Breast epithelium (tissue), 4 donors: ENCODE results near the gene MEIS2. TPM values are rescaled to one million over a fixed set of nuclear protein-coding genes. Genes with fewer than 3 reads are reported as not detected.

Experiments used
- DNase-seq, 2 donors: peaks; one replicate each; pipeline ENCODE4 v3.0.0-alpha.2; 2019; ENCODE audit warnings: low spot score in 2 of 2
- H3K27ac ChIP-seq, 2 donors: fragments of 200-600 bp; sonication (generic) in 1 of 2; one replicate each; pipeline ENCODE4 v1.5.1; 2016 to 2019; ENCODE audit warnings: mild to moderate bottlenecking in 1 of 2
- H3K27me3 ChIP-seq, 2 donors: fragments of 200-600 bp; sonication (generic) in 1 of 2; one replicate each; pipeline versions ENCODE4 v1.5.1 to v1.6.0; 2017 to 2019; ENCODE audit warnings: control low read depth in 1 of 2, mild to moderate bottlenecking in 1 of 2
- H3K36me3 ChIP-seq: fragments of 200-600 bp; one replicate; pipeline ENCODE4 v1.5.1; 2019
- H3K4me1 ChIP-seq, 2 donors: fragments of 200-600 bp; sonication (generic); one replicate each; pipeline ENCODE4 v1.5.1; 2016 to 2019; ENCODE audit warnings: control low read depth in 1 of 2
- H3K4me3 ChIP-seq, 3 donors: fragments of 200-600 bp; sonication (generic); 1 replicate in 2 of 3; 2 replicates in 1 of 3; pipeline ENCODE4 v1.5.1; 2016 to 2019; ENCODE audit warnings: mild to moderate bottlenecking in 3 of 3, moderate library complexity in 2 of 3
- H3K9me3 ChIP-seq, 2 donors: fragments of 200-600 bp; sonication (generic) in 1 of 2; one replicate each; pipeline ENCODE4 v1.5.1; 2016 to 2019; ENCODE audit warnings: control low read depth in 1 of 2
- POLR2A ChIP-seq: fragments of 450-650 bp; IDR thresholded peaks from one replicate; pipeline ENCODE4 v1.6.1; 2016; ENCODE audit warnings: antibody characterized with exemption, mild to moderate bottlenecking, moderate library complexity
- POLR2AphosphoS5 ChIP-seq, 3 donors: sonication (generic); formaldehyde crosslinking; IDR thresholded peaks; one replicate each; pipeline ENCODE4 v1.6.1; 2017; ENCODE audit warnings: antibody characterized with exemption in 3 of 3
- intact Hi-C: fragments of 100-400 bp; cut with DNase I; formaldehyde crosslinking; loops from one replicate; pipeline ENCODE4 v1.15.1; 2023; ENCODE audit warnings: low total_unique reads
- total RNA-seq, 3 donors: library from RNA; depleted of rRNA; stranded (reverse); fragments of >200 nt; gene quantifications; one replicate each; pipeline ENCODE4 v1.1.0, GENCODE V29; 2016
- TF ChIP-seq, protein P1 (sequence below), 3 donors: fragments of 450-650 bp; IDR thresholded peaks; one replicate each; pipeline ENCODE4 v1.5.1; 2016 to 2017; ENCODE audit warnings: antibody characterized with exemption in 3 of 3, mild to moderate bottlenecking in 3 of 3, moderate library complexity in 3 of 3

Gene MEIS2
- total RNA-seq, 3 donors from 2014 or later, result 18.2 to 55.8 (median 28.5) TPM

DNA sequence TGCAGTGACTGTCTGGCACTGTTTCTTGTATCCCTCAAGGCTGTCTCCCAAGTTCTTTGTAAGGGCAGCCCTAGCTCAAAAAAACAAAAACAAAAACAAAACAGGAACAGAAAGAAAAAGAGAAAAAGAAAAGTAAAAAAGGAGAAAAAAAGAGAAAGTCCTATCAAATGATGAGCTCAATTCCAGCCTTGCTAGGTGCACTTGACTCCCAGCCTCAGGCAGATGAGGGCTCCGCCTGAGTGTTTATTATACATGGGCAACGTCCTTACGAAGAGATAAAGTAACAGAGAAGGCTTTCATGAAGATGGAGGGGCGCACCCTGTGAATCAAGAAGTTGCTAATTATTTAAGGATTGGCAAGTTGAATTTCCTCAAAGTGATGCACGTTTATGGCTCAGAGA is 175.3 kb downstream of the MEIS2 start:
- DNase-seq, result no peak
- no peaks in the 10 kb centered on the region for H3K9me3 ChIP-seq
- no peak overlapping the region for H3K27ac ChIP-seq
- intact Hi-C loops, result no loop called here
- H3K36me3 ChIP-seq, result no peaks in the 10 kb centered on the region
- H3K4me1 ChIP-seq, result no peaks in the 10 kb centered on the region
- H3K27me3 ChIP-seq, result no peaks in the 10 kb centered on the region
- H3K4me3 ChIP-seq, result no peak overlapping the region
- TF ChIP-seq, protein P1, sequence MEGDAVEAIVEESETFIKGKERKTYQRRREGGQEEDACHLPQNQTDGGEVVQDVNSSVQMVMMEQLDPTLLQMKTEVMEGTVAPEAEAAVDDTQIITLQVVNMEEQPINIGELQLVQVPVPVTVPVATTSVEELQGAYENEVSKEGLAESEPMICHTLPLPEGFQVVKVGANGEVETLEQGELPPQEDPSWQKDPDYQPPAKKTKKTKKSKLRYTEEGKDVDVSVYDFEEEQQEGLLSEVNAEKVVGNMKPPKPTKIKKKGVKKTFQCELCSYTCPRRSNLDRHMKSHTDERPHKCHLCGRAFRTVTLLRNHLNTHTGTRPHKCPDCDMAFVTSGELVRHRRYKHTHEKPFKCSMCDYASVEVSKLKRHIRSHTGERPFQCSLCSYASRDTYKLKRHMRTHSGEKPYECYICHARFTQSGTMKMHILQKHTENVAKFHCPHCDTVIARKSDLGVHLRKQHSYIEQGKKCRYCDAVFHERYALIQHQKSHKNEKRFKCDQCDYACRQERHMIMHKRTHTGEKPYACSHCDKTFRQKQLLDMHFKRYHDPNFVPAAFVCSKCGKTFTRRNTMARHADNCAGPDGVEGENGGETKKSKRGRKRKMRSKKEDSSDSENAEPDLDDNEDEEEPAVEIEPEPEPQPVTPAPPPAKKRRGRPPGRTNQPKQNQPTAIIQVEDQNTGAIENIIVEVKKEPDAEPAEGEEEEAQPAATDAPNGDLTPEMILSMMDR (IDR thresholded peaks at IDR 0.05), result no peak
- TF ChIP-seq POLR2AphosphoS5 (IDR thresholded peaks at IDR 0.05), result no peak
- no peak for TF ChIP-seq POLR2A

DNA sequence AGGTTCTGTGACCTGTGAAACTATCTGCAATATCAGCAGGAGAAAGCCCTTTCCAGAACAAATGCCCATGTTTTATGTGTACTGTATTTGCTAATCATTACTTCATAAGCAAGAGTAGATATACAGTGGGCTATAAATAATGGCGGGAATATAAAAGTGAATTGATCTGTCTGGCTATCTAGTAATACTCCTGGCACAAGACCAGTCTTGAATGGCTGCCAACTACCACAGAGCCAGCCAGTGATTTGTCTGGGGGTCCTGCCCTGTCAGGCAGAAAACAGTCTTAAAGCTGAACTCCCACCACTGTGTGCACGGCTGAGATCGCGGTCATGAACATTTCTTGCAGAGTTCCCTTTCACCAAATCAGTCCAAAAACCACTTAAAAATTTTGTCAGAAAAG is 176.3 kb downstream of the MEIS2 start:
- no peaks in the 10 kb centered on the region for H3K36me3 ChIP-seq
- no peak overlapping the region for H3K4me3 ChIP-seq
- DNase-seq, result no peak
- no peaks in the 10 kb centered on the region for H3K9me3 ChIP-seq
- no peak overlapping the region for H3K27ac ChIP-seq
- TF ChIP-seq POLR2AphosphoS5 (IDR thresholded peaks at IDR 0.05), result no peak
- TF ChIP-seq, protein P1 (IDR thresholded peaks at IDR 0.05), result no peak
- intact Hi-C loops, result no loop called here
- H3K4me1 ChIP-seq, result no peaks in the 10 kb centered on the region
- H3K27me3 ChIP-seq, result no peaks in the 10 kb centered on the region

DNA sequence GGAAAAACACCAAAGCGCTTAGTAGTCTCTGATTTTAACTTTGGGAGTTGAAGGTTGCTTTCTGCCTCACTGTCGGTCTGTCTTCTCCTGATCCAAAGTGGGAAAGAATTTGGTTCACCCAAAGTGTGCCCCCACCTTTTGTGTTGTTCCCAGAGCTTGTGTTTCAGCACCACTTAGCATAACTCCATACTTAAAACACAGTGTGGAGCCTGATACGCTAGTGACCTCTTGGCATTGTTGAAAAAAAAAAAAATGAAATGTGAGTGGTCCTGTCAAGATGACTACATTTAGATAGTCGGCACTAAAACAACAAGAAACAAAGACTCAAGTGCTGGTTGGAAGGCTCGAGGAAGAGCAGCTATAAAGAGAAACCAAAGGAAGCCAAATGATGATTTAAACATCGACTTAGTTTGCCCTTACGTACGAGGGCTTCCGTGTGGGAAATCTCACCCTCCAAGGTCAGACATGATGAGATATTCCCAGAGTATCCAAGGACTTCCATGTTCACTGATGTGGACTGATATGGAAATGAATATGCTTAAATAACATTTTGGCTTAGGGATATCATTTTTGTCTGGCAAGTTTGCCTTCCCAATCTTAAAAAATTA is 178.8 kb downstream of the MEIS2 start:
- no peak for DNase-seq
- no peaks in the 10 kb centered on the region for H3K27me3 ChIP-seq

DNA sequence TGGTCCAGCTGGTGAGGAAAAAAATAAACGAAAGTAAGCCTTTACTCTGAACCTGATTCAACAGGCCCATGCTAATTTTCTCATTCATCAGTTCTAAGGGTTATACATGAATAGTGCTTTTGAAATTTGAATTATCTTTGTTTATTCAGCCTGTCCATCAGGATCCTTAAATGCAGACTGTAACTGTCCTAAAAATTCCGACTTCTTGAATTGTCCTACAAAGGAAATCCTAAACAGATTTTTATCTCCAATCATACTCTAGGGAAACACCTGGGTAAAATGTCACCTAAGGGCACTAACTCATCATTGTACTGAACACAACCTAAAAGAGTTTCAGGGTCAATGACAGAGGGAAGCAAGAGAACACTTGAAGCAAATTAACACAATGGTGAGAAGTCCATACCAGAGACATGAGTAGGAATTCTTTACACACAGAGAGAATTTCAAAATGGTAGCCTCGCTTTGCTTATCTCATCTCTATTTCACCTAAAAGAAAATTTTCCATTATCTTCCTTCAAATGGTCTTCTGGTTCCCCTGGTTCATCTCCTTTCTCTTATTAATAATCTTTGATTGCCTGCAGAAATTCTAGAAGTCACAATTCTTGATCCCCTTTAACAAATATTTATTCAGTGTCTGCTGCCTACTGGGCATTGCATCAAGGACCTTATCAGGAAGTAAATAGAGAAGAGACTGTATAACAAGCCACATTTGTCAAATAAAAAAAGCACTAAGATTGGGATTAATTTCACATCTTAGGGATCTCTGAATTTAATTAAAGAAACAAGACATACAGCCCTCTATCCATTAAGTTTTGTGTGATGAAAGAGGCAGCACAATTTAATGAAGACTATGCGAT is 182.7 kb downstream of the MEIS2 start:
- TF ChIP-seq POLR2AphosphoS5 (IDR thresholded peaks at IDR 0.05), result no peak
- TF ChIP-seq, protein P1 (IDR thresholded peaks at IDR 0.05), result no peak
- TF ChIP-seq POLR2A, result no peak
- H3K4me1 ChIP-seq, result no peaks in the 10 kb centered on the region
- no peak overlapping the region for H3K27ac ChIP-seq
- H3K36me3 ChIP-seq, result no peaks in the 10 kb centered on the region
- no peaks in the 10 kb centered on the region for H3K27me3 ChIP-seq
- H3K9me3 ChIP-seq, result no peaks in the 10 kb centered on the region
- H3K4me3 ChIP-seq, result no peak overlapping the region
- intact Hi-C loops, result loop anchor here (5.0 kb wide), 1 partner anchor 80 kb away; no protein-coding TSS in a partner anchor
- DNase-seq, result no peak

More for the DNA sequence above, 178.8 kb downstream of the MEIS2 start:
- TF ChIP-seq, protein P1 (IDR thresholded peaks at IDR 0.05), result no peak
- no peak for TF ChIP-seq POLR2AphosphoS5 (IDR thresholded peaks at IDR 0.05)
- H3K4me3 ChIP-seq, result no peak overlapping the region
- no peaks in the 10 kb centered on the region for H3K36me3 ChIP-seq
- H3K9me3 ChIP-seq, result no peaks in the 10 kb centered on the region
- intact Hi-C loops, result no loop called here
- no peak overlapping the region for H3K27ac ChIP-seq
- no peaks in the 10 kb centered on the region for H3K4me1 ChIP-seq
